GM12878 (cell line): ENCODE measurements around the gene GSTP1. TPM values are rescaled to one million over a fixed set of nuclear protein-coding genes. Genes with fewer than 3 reads are reported as not detected.

Source experiments
- ATAC-seq: fragments of 200-7000 bp; cut with Tn5 transposase; 3 replicates; pipeline ENCODE4 v1.9.1; 2020; ENCODE audit warnings: mild to moderate bottlenecking, moderate library complexity
- BruUV-seq: library from RNA; stranded (reverse); fragments of 400-500 nt; replicated peaks from 2 replicates; lab custom pipeline; 2021; lab: Mats Ljungman, UMichigan
- CTCF ChIA-PET: fragments of 300-600 bp; sonication (Branson Sonifier 250); formaldehyde crosslinking; extraction: SDS; loops from one replicate; lab custom pipeline; 2021; ENCODE audit warnings: inconsistent platforms; lab: Yijun Ruan, JAX
- POLR2A ChIA-PET: fragments of 350-600 bp; formaldehyde crosslinking; extraction: SDS; loops from one replicate; lab custom pipeline; 2021; ENCODE audit warnings: inconsistent platforms; lab: Charles Lee
- RAD21 ChIA-PET: fragments of 300-600 bp; sonication (Branson Sonifier 250); formaldehyde crosslinking; loops from one replicate; lab custom pipeline; 2023; ENCODE audit warnings: antibody characterized with exemption; ENCODE audit not compliant: unreplicated experiment; lab: Charles Lee
- SMC1A ChIA-PET: fragments of 300-600 bp; sonication (Branson Sonifier 250); formaldehyde crosslinking; loops from one replicate; lab custom pipeline; 2023; ENCODE audit not compliant: unreplicated experiment, uncharacterized antibody; lab: Charles Lee
- DNase-seq: peaks from one replicate; pipeline ENCODE4 v3.0.0-alpha.2; 2011; ENCODE audit warnings: low read depth, low spot score
- FAIRE-seq: peaks from 3 replicates; lab custom pipeline; 2011; peaks lifted over from hg19 to GRCh38; lab: Jason Lieb, UNC
- H2AFZ ChIP-seq: 2 replicates; pipeline ENCODE4 v1.6.0; 2011; ENCODE audit warnings: low read depth, low read length, control low read depth; ENCODE audit not compliant: control insufficient read depth
- H3K27ac ChIP-seq: 2 replicates; pipeline ENCODE4 v1.5.1; 2011; ENCODE audit warnings: control low read depth; ENCODE audit not compliant: control insufficient read depth, insufficient read depth
- H3K27me3 ChIP-seq, 2 experiments: replicated peaks in 1 of 2; 2 replicates each; pipeline versions ENCODE4 v1.6.0 to v1.6.1; 2011; ENCODE audit warnings: low read length in 1 of 2; ENCODE audit not compliant: control insufficient read depth in 2 of 2, insufficient read depth in 2 of 2
- H3K36me3 ChIP-seq, 2 experiments: 2 replicates each; pipeline ENCODE4 v1.5.1; 2011; ENCODE audit warnings: low read length in 1 of 2; ENCODE audit not compliant: control insufficient read depth in 2 of 2, insufficient read depth in 2 of 2
- H3K4me1 ChIP-seq: 2 replicates; pipeline ENCODE4 v1.6.1; 2011; ENCODE audit warnings: mild to moderate bottlenecking, low read length, moderate library complexity, mixed read lengths; ENCODE audit not compliant: control insufficient read depth, insufficient read depth
- H3K4me2 ChIP-seq: 2 replicates; pipeline ENCODE4 v1.6.0; 2011; ENCODE audit warnings: control low read depth; ENCODE audit not compliant: control insufficient read depth, insufficient read depth
- H3K4me3 ChIP-seq: fragments of 200-600 bp; sonication (generic); 2 replicates; pipeline ENCODE4 v1.5.1; 2016
- H3K79me2 ChIP-seq: 2 replicates; pipeline ENCODE4 v1.6.0; 2011; ENCODE audit warnings: low read length; ENCODE audit not compliant: control insufficient read depth, insufficient read depth
- H3K9ac ChIP-seq: 2 replicates; pipeline ENCODE4 v1.8.0; 2011; ENCODE audit warnings: low read length, control low read depth, mixed read lengths; ENCODE audit not compliant: control insufficient read depth, insufficient read depth
- H3K9me3 ChIP-seq: replicated peaks from 3 replicates; pipeline ENCODE4 v1.5.1; 2011; ENCODE audit warnings: mild to moderate bottlenecking, low read length; ENCODE audit not compliant: control insufficient read depth, insufficient read depth
- H4K20me1 ChIP-seq: 2 replicates; pipeline ENCODE4 v1.6.0; 2011; ENCODE audit not compliant: control insufficient read depth, insufficient read depth
- CBFB ChIP-seq: IDR thresholded peaks from 2 replicates; pipeline ENCODE4 v1.6.1; 2016; ENCODE audit warnings: antibody characterized with exemption, low read depth
- CEBPB ChIP-seq, 2 experiments: fragments of 150-350 bp in 1 of 2; IDR thresholded peaks; 2 replicates each; pipeline ENCODE4 v1.6.1; 2012 to 2014; ENCODE audit warnings: low read depth in 2 of 2, low read length in 2 of 2, borderline replicate concordance in 1 of 2, inconsistent platforms in 1 of 2
- EZH2 ChIP-seq: IDR thresholded peaks from 2 replicates; pipeline ENCODE4 v1.6.1; 2012; ENCODE audit warnings: low read depth, mild to moderate bottlenecking, control low read depth, inconsistent platforms, low read length, borderline replicate concordance; ENCODE audit not compliant: control insufficient read depth
- IKZF1 ChIP-seq: fragments of 450-650 bp; conservative IDR thresholded peaks from 2 replicates; pipeline ENCODE4 v1.6.1; 2017; ENCODE audit warnings: antibody characterized with exemption, mild to moderate bottlenecking
- IKZF2 ChIP-seq, 2 experiments: fragments of 450-650 bp; IDR thresholded peaks; 2 replicates each; pipeline ENCODE4 v1.6.1; 2017; ENCODE audit warnings: mild to moderate bottlenecking in 2 of 2, moderate library complexity in 2 of 2
- JUNB ChIP-seq: IDR thresholded peaks from 2 replicates; pipeline ENCODE4 v1.6.1; 2016; ENCODE audit warnings: antibody characterized with exemption, mild to moderate bottlenecking
- MTA3 ChIP-seq: IDR thresholded peaks from 2 replicates; pipeline ENCODE4 v1.6.1; 2012; ENCODE audit warnings: low read length, inconsistent platforms, borderline replicate concordance
- NFXL1 ChIP-seq: fragments of 450-650 bp; IDR thresholded peaks from 2 replicates; pipeline ENCODE4 v1.6.1; 2017; ENCODE audit warnings: antibody characterized with exemption, mild to moderate bottlenecking, borderline replicate concordance
- PAX8 ChIP-seq: fragments of 450-650 bp; IDR thresholded peaks from 2 replicates; pipeline ENCODE4 v1.6.1; 2017; ENCODE audit warnings: mild to moderate bottlenecking, moderate library complexity
- RCOR1 ChIP-seq: conservative IDR thresholded peaks from 2 replicates; pipeline ENCODE4 v1.6.1; 2012; ENCODE audit warnings: low read depth, low read length, improper control_type of control experiment
- SKIL ChIP-seq: fragments of 450-650 bp; IDR thresholded peaks from 2 replicates; pipeline ENCODE4 v1.6.1; 2017; ENCODE audit warnings: mild to moderate bottlenecking, low read depth, inconsistent platforms; ENCODE audit not compliant: poor library complexity, severe bottlenecking
- SMC3 ChIP-seq: IDR thresholded peaks from 2 replicates; pipeline ENCODE4 v1.6.1; 2011; ENCODE audit warnings: low read length, improper control_type of control experiment, borderline replicate concordance
- TAF1 ChIP-seq: IDR thresholded peaks from 2 replicates; pipeline ENCODE4 v1.6.1; 2011; ENCODE audit warnings: mild to moderate bottlenecking, low read depth, low read length, borderline replicate concordance
- WRNIP1 ChIP-seq: IDR thresholded peaks from 2 replicates; pipeline ENCODE4 v1.6.1; 2011; ENCODE audit warnings: low read depth, low read length, improper control_type of control experiment, borderline replicate concordance
- WGBS: methylation state at CpG from one replicate; pipeline ENCODE4 v1.1.6; 2016; ENCODE audit warnings: low lambda C conversion rate; ENCODE audit not compliant: insufficient replicate concordance, insufficient coverage; ENCODE audit errors: missing lambda C conversion rate; 5-methylcytosine and 5-hydroxymethylcytosine counted together
- in situ Hi-C: fragments of 300-500 bp; cut with MboI; formaldehyde crosslinking; loops from 9 replicates; pipeline ENCODE4 v1.14.3; 2018; ENCODE audit warnings: mixed read lengths
- intact Hi-C: fragments of 100-400 bp; cut with micrococcal nuclease; formaldehyde crosslinking; loops from one replicate; pipeline ENCODE4 v1.14.2; 2022; ENCODE audit not compliant: unreplicated experiment
- polyA plus RNA-seq, 11 experiments: library from polyadenylated mRNA; depleted of rRNA in 4 of 11; unstranded in 6 of 11; stranded (reverse) in 5 of 11; fragments of >200 nt; fragmentation: Nextera tagmentation in 4 of 11; fragmentation: Illumina TruSeq in 1 of 11; extraction: Ambion mirVana in 4 of 11; extraction: Trizol in 1 of 11; gene quantifications; 1 replicate in 1 of 11; 2 replicates in 10 of 11; pipeline versions ENCODE4 v1.2.1 to v1.2.3, GENCODE V29; 2011 to 2016; ENCODE audit warnings: inconsistent platforms in 2 of 11, missing spikeins in 2 of 11, low read depth in 1 of 11
- total RNA-seq, 4 experiments: library from RNA; depleted of rRNA in 3 of 4; stranded (reverse); fragments of >200 nt in 3 of 4; fragmentation: Illumina TruSeq in 1 of 4; extraction: Trizol in 1 of 4; gene quantifications; 2 replicates each; pipeline versions ENCODE4 v1.2.1 to v1.2.3, GENCODE V29; 2013 to 2021
- TF ChIP-seq, protein P1 (sequence below): IDR thresholded peaks from 2 replicates; pipeline ENCODE4 v1.6.1; 2011; ENCODE audit warnings: mild to moderate bottlenecking, low read depth, low read length, moderate library complexity; ENCODE audit not compliant: insufficient replicate concordance
- TF ChIP-seq, protein P2 (sequence below): IDR thresholded peaks from 2 replicates; pipeline ENCODE4 v1.6.1; 2012; ENCODE audit warnings: low read length, inconsistent platforms

The GSTP1 gene
- total and polyA plus RNA-seq, 10 of the 15 experiments (the other 5 are each of a cell fraction or from before 2014, with no cell fraction given) = 469 to 1,788 (median 955) TPM

GRCh38 chr11:67558084-67558772, 25.4 kb upstream of the GSTP1 start (continued):
- TF ChIP-seq EZH2 = no peak
- no peak for TF ChIP-seq MTA3
- TF ChIP-seq IKZF1 = peak; percentile 68; the same call in 1 of the 2 replicates
- no peak for TF ChIP-seq TAF1
- no peak for TF ChIP-seq WRNIP1
- TF ChIP-seq RCOR1 = no peak
- no peak for TF ChIP-seq NFXL1
- TF ChIP-seq CEBPB (IDR thresholded peaks at IDR 0.05; ENCODE audit: borderline replicate concordance in 1 of 2, low read depth in 2 of 2, low read length in 2 of 2) = no peak
- TF ChIP-seq IKZF2 (IDR thresholded peaks at IDR 0.05) = peak; percentile 75 to 76; a peak in 3 of 4 replicates

GRCh38 chr11:67561971-67562619, 21.5 kb upstream of the GSTP1 start:
- Histone ChIP-seq H3K9me3 (no peaks in the 10 kb centered on the region), H3K4me1 (peaks cover 33% of the 10 kb centered on the region), H3K27ac (peak overlapping the region; percentile 70), H4K20me1 (no peaks in the 10 kb centered on the region), H3K79me2 (no peaks in the 10 kb centered on the region), H3K4me2 (peak overlapping the region; percentile 64), H3K4me3 (no peak overlapping the region), H3K36me3 (no peaks in the 10 kb centered on the region), H2AFZ (no peak overlapping the region), H3K9ac (no peak overlapping the region; the same call in 1 of the 2 replicates), H3K27me3 (no peaks in the 10 kb centered on the region)
- FAIRE-seq (peak; percentile 84), ATAC-seq (peak; percentile 87), DNase-seq (peak; percentile 83)
- POLR2A ChIA-PET = interaction anchor here (0.5 to 1.3 kb wide), 5 partner anchors 10 to 478 kb away, joined by 3 read pairs; no protein-coding TSS in a partner anchor
- RAD21 ChIA-PET = interaction anchor here (0.9 to 2.8 kb wide), 4 partner anchors 10 to 161 kb away, joined by 3 to 6 read pairs (median 4); partner anchors contain the start of gene PPP1CA
- no TSS peak for BruUV-seq
- CTCF ChIA-PET = interaction anchor here (0.5 to 3.8 kb wide), 8 partner anchors 8 to 209 kb away, joined by 3 to 17 read pairs (median 6); partner anchors contain the start of genes GSTP1, POLD4, PPP1CA and TBX10
- in situ Hi-C loops (no loop called here), intact Hi-C loops (no loop called here)
- 1% methylated on average over 10 of the region's 10 CpGs for WGBS
- SMC1A ChIA-PET = interaction anchor here (0.8 to 2.7 kb wide), 7 partner anchors 11 to 210 kb away, joined by 3 to 17 read pairs (median 5); no protein-coding TSS in a partner anchor
- TF ChIP-seq, protein P1, sequence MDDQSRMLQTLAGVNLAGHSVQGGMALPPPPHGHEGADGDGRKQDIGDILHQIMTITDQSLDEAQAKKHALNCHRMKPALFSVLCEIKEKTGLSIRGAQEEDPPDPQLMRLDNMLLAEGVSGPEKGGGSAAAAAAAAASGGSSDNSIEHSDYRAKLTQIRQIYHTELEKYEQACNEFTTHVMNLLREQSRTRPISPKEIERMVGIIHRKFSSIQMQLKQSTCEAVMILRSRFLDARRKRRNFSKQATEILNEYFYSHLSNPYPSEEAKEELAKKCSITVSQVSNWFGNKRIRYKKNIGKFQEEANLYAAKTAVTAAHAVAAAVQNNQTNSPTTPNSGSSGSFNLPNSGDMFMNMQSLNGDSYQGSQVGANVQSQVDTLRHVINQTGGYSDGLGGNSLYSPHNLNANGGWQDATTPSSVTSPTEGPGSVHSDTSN = no peak
- peak; percentile 89 for TF ChIP-seq SKIL
- peak; percentile 81 for TF ChIP-seq JUNB
- TF ChIP-seq, protein P2, sequence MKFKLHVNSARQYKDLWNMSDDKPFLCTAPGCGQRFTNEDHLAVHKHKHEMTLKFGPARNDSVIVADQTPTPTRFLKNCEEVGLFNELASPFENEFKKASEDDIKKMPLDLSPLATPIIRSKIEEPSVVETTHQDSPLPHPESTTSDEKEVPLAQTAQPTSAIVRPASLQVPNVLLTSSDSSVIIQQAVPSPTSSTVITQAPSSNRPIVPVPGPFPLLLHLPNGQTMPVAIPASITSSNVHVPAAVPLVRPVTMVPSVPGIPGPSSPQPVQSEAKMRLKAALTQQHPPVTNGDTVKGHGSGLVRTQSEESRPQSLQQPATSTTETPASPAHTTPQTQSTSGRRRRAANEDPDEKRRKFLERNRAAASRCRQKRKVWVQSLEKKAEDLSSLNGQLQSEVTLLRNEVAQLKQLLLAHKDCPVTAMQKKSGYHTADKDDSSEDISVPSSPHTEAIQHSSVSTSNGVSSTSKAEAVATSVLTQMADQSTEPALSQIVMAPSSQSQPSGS = peak; percentile 54; the same call in 1 of the 2 replicates
- 0 out of 2 replicates have a peak, but pooled peaks have one; percentile 61 for TF ChIP-seq RCOR1
- TF ChIP-seq PAX8 = peak; percentile 89; the same call in 1 of the 2 replicates
- no peak for TF ChIP-seq SMC3
- 0 out of 2 replicates have a peak, but pooled peaks have one; percentile 30 for TF ChIP-seq CBFB
